GM19025 (cell line): ENCODE measurements around the gene MXI1.

ENCODE experiments used
- ATAC-seq: cut with Tn5 transposase; IDR thresholded peaks from one replicate; pipeline ENCODE4 v1.9.1; 2021; ENCODE audit warnings: mild to moderate bottlenecking, low read depth, moderate library complexity; ENCODE audit not compliant: unreplicated experiment

The MXI1 gene

DNA sequence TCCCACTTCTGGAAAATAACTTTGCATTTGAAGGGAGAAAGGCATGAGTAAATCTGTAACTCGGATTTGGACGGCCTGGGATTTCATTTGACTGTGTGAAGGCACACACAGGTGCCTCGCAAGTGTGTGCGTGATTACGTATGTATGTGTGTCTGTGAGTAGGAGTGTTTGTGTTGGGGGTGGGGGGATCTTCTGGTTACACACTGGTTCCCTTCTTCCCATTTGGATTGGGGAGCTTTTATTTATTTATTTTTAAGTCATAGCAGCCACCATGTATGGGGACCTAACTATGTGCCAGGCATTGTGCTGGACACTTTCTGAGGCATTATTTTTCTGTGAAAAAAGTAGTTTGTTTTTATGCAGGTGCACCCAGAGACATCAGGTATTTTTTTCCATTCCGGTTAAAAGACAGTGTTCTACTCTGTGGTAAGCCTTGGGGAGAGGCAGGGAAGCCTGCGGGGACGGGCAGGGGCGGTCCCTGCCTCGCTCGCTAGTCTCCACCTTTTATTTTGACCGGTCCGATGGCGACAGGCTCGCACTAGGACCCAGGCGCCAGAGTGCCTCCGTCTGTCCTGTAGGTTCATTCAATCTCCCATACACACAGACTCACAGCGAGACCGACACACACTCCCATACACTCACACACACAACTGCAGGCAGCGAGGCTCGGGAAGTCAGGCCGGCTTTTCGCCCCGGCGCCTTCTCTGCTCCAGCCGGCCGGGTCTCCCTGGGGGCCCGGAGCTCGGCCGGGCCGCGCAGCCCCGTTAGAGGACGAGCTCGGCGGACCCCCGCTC, at the start of gene MXI1:
Gene MXI1 (plus strand): TSS at position 595 of the 794 bp plus-strand sequence. CDS start 204 bp downstream, outside the sequence.
- ATAC-seq, result peak; percentile 50

DNA sequence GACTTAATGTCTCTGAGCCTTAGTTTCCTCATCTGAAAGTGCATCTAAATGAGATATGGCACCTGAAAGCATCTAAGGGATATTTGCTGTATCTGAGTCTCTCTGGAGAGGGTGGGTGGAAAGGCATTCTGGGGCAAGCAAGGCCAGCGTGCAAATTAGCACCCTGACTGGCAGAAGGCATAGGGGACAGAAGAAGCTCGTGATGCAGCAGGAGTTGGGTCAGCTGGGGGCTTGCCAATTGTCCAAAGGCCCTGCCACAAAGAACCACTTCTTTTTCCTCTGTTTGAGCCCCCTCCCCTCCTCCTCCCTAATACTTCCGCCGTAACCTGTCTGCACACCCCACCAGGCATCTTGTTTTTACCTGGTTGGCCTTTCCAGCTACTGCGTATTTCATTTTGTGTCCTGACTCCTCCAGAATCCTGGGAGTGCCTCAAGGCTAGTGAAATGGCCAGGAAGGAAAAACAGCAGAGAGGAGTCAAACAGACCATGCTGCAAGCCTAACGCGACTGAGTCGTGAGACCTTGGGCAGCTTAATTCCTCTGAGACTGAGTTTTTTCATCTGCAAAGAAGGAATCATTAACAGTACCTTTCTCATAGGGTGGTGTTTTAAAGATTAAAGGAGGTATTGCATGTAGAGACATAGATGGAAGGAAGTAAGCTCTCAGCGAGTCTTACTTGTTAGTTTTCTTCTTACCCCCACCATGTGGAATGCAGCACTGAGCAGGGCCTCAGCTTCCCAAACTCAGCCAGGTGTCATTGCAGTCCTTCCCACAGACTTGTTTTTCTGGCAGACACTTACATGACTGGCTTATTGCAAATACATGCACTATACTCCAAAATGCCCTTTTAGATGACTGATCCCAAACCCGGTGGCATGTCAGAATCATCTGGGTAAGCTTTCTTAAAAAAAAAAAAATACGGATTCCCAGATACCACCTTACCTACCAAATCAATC, 49.1 kb upstream of the MXI1 start:
- ATAC-seq, result no peak

DNA sequence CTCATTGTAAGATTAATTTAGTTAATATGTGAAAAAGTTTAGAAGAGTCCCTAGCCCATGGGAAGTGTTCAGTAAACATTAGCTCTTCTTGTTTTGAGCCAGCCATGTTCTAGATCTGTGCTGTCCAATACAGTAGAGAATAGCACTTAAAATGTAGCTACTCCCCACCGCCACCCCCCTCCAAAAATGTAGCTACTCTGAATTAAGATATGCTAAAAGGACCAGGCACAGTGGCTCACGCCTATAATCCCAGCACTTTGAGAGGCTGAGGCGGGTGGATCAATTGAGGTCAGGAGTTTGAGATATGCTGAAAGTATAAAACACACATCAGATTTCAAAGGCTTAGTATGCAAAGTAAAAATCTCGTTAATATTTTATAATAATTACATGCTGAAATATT, 47.3 kb upstream of the MXI1 start:
- ATAC-seq, result no peak

DNA sequence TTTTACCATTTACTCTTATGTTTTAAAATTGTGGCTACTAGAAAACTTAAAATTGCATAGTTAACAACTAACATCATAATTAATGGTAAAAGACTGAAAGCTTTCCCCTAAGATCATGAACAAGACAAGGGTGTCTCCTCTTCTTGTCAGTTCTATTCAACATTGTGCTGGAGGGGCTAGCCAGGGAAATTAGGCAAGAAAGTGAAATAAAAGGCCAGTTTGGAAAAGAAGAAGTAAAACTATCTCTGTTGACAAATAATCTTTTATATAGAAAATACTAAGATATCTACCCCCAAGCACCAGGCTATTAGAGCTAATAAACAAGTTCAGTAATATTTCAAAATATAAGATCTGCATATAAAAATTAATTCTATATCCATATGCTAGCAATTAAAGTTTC, 46.9 kb upstream of the MXI1 start:
- ATAC-seq, result no peak

DNA sequence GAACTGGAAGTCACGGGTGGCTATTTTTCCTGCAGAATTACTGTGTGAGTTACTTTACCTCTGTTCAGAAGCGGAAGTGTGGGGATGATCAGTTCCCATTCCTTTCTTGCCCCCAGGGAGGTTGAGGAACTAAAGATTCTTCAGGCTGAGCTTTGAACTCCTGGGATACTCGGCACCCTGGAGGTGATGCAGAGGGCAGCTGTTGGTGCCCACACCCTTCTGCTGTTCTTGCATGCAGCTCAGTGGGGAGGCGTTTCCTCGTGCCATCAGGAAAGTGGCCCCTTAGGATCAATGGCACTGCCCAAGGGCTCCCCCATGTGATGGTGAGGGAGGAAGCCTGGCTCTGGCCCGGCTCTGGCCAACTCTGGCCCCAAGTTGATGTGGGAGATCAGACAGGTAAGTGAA, 44.7 kb upstream of the MXI1 start:
- ATAC-seq, result no peak

- ATAC-seq, result no peak
These were observed 44.1 kb upstream of the MXI1 start for GRCh38 chr10:110163192-110163773.

GRCh38 chr10:110163841-110164240, 43.6 kb upstream of the MXI1 start:
- ATAC-seq, result no peak

DNA sequence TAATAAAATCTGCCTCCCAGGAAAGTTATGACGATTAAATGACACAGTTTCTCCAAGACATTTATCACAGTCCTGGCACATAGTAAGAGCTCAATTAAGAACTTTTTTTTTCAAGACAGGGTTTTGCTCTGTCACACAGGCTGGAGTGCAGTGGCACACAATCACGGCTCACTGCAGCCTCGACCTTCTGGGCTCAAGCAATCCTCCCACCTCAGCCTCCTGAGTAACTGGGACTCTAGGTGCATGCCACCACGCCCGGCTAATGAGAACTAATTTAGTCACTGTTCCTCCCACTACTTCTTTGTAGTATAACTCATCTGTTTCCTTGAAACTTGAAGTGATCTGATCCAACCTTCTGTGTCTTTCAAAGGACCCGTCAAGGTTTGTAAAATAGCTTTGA, 42.2 kb upstream of the MXI1 start:
- ATAC-seq, result no peak

DNA sequence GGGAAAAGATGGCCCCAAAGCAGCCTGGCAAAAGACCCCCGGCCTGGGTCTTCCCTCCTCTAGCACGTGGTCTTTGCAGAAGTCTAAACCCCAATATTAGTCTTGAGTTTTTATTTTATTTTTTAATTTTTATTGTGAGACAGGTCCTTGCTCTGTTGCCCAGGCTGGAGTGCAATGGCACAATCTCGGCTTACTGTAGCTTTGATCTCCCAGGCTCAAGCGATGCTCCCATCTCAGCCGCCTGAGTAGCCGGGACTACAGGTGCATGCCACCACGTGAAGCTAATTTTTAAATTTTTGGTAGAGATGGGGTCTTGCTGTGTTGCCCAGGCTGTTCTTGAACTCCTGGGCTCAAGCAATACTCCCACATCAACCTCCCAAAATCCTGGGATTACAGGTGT, 40.3 kb upstream of the MXI1 start:
- ATAC-seq, result no peak

DNA sequence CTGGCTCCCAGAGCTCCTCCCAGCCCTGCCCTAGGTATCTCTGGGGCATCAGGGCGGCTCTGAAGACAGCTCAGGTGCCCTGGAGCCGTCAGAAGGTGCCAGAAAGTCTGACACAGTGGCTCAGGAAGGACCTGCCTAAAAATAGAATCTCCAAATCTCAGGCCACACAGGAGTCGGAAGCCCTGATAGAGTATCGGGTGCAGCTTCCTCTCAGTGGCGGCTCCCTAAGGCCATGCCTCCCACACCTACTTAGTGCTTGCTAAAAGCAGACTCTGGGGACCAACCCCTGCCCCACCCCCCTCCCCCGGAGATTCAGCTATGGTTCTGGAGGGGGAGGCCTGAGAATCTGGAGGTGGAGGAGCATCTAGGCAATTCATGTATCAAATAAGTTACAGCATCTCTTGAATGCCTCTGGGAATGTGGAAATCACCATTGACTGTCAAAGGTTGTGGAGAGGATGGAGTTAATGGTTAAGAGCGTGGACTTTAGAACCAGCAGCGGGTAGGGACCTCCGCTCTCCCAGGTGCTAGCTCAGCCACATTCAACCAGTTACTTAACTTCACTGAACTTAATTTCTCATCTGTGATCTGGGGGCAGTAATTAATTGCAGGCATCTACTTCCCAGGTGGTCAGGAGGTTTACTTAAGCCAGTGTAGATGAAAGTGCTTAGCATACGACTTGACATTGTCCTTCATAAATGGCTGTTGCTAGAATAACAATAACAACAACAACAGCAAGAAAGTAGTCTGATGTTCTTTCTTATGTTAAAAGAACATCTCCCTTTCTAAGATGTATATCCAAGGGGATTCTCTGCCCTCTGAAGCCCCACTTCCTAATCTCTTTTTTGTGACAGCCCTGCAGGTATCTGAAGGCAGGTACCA, 38.6 kb upstream of the MXI1 start:
- ATAC-seq, result no peak

- no peak for ATAC-seq
These were observed 37.8 kb upstream of the MXI1 start for GRCh38 chr10:110169586-110169985.

DNA sequence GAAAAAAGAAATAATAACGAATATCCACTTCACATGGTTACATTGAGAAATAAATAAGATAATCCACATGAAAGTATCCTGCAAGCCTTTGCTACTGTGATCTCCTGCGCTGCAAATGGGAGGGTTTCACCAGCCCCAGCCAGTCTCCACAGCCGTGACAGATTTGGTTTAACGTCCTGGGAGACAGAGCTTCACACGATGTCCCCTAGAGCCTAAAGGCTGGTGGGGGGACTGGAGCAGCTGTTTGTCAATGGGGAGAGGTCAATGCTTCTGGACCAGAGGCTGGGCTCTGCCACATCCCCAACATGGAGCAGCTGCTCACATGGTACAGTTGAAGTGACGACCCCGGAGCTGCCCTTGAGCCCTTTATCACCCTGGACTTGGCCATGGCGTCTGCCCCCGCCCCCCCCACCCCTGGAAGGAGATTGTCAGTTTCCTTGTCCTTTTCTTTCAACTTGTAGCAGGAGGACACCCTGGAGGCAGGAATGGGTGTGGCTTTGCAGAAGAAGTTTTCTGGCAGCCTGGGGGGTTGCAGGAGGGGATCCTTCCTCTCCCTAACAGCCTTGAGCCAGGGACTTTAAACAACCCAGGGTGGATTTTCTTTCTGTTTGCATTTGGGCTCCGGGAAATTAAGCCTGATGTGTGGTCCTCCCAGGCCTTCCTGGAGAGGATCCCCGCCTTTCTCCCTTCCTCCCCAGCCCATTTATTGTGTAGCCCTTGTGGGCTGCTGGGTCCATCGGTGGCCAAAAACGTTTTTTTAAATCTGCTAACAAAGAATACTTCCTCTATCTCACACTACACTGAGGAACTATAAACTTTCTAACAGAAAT, 37.0 kb upstream of the MXI1 start:
- no peak for ATAC-seq

DNA sequence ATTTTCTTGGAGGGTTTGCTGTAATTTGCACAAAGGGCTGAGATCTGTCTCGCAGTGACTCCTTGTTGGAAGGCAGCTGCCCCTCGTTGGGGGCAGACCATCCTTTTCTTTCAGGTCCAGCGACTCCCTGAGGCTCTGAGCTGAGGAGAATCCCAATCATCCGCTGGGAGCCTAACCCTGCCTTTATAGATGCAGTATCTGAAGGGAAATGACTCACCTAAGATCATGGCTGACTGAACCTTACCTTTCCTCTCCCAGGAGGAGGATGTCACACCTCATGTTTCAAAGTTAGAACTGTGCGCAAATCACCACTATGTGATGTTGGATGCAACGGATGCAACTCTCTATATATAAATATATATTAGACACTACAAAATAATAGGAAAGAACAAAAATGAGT, 36.4 kb upstream of the MXI1 start:
- ATAC-seq, result no peak

GRCh38 chr10:110172155-110172554, 35.2 kb upstream of the MXI1 start:
- ATAC-seq, result no peak

DNA sequence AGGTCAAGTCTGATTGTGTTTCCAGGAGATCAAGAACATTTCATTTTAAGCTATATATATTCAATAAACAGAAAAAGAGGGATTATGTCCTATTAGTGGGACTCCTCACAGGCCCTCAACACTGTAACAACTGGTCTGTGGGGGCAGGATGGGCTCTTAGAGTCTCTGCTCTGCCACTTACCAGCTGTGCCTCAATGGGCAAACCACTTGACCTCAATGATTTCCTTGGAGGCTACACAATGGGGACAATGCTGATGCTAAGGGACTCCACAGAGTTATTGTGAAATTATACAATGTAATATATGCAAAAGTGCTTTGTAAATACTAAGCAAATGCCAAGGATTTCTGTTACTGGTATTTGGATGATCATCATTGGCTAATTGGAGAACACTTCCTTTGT, 33.2 kb upstream of the MXI1 start:
- no peak for ATAC-seq

DNA sequence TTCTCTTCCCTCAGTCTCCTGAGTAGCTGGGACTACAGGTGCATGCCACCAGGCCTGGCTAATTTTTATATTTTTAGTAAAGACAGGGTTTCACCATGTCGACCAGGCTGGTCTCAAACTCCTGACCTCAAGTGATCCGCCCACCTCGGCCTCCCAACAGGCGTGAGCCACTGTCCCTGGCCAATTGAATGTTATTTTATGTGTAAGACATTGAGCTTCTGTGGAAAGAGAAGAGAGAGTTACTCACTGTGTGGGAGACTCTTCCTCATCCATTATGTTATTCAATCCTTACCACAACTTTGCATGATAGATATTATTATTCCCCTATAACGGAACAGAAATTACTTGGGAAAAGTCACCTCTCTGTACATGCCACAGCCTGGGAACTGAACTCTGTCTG, 32.6 kb upstream of the MXI1 start:
- no peak for ATAC-seq

DNA sequence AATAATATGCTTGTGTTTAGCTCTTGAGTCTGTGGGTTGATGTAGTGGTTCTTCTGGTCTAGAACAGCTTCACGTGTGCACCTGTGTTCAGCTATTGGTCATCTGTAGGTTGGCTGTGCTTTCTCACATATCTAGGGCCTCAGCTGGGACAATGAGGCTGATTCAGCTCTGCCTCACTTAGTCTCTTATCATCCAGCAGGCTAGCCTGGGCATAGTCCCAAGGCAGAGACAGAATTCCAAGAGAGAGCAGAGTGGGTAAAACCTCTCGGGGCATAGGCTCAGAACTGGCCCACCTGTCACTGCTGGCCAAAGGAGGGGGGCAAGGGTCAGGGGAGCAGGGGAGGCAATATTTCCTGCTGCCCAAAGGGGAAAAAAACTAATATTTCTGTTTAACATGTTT, 32.0 kb upstream of the MXI1 start:
- no peak for ATAC-seq

- ATAC-seq, result no peak
These were observed 31.0 kb upstream of the MXI1 start for GRCh38 chr10:110176141-110177030.
